GM12801 (cell line): ENCODE data around the gene CSF2.

Experiments used
- TF ChIP-seq, protein P1 (sequence below): IDR thresholded peaks from one replicate; pipeline ENCODE4 v1.5.1; 2011; ENCODE audit warnings: control low read depth; ENCODE audit not compliant: insufficient read length; ENCODE audit errors: extremely low read depth

CSF2 gene

DNA sequence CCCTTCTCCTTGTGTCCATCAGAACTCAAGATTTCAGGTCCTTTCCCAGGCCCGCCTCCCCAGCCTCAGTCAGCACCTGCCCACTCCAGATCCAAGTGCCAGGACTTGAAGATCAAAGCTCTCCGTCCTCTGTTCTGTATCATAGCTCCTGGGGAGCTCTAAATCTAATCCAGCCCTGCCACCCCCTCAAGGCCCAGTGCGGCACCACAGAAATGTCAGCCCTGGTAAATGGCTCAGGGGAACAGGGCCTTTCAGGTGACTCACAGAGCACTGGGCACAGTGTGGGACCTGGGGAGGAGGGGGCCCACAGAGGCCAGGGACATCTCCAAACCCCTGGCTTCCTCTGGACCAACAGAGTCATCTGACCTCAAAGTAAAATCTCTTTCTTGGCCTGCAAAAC is 6.0 kb downstream of the CSF2 start:
- TF ChIP-seq, protein P1, sequence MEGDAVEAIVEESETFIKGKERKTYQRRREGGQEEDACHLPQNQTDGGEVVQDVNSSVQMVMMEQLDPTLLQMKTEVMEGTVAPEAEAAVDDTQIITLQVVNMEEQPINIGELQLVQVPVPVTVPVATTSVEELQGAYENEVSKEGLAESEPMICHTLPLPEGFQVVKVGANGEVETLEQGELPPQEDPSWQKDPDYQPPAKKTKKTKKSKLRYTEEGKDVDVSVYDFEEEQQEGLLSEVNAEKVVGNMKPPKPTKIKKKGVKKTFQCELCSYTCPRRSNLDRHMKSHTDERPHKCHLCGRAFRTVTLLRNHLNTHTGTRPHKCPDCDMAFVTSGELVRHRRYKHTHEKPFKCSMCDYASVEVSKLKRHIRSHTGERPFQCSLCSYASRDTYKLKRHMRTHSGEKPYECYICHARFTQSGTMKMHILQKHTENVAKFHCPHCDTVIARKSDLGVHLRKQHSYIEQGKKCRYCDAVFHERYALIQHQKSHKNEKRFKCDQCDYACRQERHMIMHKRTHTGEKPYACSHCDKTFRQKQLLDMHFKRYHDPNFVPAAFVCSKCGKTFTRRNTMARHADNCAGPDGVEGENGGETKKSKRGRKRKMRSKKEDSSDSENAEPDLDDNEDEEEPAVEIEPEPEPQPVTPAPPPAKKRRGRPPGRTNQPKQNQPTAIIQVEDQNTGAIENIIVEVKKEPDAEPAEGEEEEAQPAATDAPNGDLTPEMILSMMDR, result no peak

DNA sequence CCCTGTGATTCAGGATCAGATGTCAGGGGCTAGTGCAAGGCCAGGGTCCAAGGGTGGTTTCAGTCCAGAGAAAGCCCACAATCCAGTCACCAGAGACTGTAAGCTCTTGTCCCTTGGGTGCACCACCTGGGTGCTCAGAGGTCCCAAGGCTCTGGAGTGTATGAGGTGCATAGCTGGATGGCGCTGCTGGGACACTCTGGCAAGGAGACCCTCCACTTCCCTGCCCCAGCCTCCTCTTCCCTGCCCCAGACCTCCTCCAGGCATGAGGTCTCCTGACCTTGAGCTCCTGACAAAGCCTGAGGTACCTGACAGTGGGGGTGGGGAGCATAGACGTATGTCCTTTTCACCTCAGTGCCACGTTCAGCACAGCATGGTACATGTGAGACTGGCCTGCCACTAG is 7.0 kb downstream of the CSF2 start:
- TF ChIP-seq, protein P1, result no peak

DNA sequence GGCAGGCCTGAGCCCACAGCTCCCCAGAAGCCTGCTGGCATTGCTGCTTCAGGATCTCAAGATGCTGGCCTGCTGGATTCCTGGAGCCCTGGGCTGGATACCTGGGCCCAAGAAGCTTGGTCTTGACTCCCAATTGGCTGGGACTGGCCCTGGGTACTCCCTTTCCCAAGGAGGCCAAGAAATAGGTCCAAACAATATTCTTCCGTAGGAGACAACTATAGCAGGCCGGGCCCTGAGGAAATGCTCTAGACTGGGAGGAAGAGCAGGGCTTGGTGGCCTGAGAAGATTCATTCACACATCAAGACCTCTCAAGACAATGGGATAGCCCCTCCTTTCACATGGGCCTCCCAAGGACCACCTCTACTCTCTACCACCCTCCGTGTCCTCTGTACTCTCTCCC is 7.9 kb downstream of the CSF2 start:
- TF ChIP-seq, protein P1, result no peak

DNA sequence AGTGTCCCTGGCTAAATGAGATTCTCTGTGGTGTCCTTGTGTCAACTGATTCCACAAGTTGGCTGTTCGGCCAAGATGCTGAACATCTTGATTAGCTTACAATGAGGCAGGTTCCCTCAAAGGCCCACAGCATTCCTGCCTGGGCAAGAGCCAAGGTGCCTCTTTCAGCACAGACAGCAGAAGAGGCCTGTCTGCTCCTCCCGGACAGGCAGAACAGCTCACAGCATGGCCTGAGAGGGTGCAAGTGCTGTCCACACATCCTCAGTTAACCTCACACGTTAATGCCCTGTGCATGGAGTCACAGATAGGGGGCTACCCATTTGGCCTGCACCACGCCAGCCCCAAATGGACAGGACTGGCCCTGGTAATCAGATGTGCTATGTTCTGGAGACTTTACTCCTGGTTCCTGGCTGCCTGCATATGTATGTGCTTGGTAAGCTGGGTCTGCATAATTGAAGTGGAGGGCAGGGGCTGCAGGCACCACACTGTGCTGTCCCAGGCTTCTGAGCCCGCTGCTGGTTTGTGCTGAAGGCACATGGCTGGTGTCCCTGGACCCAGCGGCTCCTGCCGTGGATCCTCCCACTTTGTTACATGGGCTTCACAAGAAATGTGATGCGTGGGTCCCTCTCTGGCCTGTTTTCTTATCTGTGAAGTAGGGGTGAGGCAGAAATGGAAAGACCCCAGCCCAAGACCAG is 8.9 kb downstream of the CSF2 start:
- TF ChIP-seq, protein P1, result no peak

DNA sequence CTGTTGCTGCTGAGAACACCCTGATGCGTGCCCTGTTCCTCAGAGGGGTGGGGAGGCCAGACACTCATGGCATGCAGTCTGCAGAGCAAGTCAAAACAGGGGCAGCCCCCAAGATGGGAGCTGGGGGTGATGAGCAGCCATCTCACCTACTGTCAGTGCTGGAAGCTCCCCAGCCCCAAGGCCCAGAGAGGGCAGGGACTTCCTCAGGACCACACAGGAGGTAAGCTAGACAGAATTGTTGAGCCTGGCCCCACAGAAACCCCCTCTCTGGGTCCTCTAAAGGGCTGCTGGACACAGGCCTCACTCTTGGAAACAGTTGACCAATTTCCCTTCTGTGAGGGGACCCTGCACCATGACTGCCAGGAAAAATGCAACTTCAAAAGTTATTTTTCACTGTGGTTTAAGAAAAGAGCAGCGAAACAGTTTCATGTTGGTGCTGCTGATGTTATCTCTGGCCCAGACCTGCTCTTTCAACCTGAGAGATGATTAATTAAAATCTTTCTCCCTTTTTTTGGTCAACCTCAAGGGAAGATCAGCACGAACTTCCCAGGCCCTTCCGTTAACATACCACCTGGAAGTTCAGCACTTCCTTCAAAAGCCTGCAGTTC is 9.6 kb downstream of the CSF2 start:
- TF ChIP-seq, protein P1, result no peak

DNA sequence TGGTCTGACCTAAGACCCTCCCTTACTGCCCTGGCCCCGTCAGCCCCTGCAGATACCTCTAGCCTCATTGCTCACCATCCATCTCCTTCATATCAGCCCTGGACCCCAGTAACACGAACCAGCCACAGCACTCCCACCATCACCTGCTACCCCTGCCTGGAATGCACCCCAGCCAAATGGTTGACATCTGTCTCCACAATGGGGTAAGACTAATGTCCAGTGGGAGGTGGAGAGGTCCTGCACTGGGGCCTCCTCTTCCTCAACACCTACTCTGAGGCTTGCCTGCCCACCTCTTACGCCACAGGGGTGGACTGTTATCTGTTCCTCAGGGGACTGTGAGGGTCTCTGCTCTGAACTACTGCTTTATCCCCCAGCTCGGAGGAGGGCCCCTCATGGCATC is 12.1 kb downstream of the CSF2 start:
- TF ChIP-seq, protein P1, result no peak

DNA sequence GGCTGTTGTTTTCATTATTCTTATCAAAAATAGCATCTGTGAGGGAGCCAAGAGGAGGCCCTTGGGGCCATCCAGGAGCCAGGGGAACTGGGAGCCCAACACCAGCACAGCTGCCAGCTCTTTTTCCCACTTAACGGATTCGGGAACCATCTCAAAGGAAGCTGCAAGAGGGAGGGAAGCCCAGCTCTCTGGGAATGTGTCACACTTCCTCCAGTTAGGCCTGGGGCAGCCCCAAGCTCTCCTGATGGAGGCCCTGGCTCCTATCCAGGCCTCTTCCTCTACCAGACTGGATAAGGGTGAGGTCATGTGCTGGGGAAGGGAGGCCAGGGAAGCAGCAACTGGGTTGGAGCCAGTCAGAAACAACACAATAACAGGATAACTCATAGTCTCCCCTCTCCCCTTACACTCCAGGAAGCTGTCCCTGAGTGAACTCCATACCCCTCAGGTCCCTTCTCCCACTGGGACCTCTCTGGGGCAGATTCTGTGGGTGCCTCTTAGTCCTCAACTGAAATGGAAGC is 12.7 kb downstream of the CSF2 start:
- TF ChIP-seq, protein P1, result no peak
